T-helper 1 cell treated with Interleukin-12 subunit alpha and Interleukin-12 subunit beta and Interleukin-4 antibody, amounts not matched to agents 30 ng/mL and 1 ng/mL, for 36 hours (primary cell): ENCODE data around the gene RNF114. TPM values are rescaled to one million over a fixed set of nuclear protein-coding genes. Genes with fewer than 3 reads are reported as not detected.
"Not testable (repeated sequence)": the region's sequence is repeated elsewhere in the genome, so short reads cannot be mapped to it uniquely, and the experiment has no call there.

ENCODE experiments used
- intact Hi-C: fragments of 100-400 bp; cut with micrococcal nuclease; formaldehyde crosslinking; loops from one replicate; pipeline ENCODE4 v1.15.1; 2024
- total RNA-seq: library from RNA; stranded (reverse); gene quantifications from 2 replicates; pipeline ENCODE4 v1.2.3, GENCODE V29; 2022

The RNF114 gene
- total RNA-seq, result 58.3 and 63.9 TPM in 2 replicates

GRCh38 chr20:49936153-49937026, at the start of gene RNF114:
RNF114 (plus strand) TSS chr20:49936397; CDS start chr20:49936413, 16 bp downstream.
- intact Hi-C loops, result loop anchor here (1.0 to 5.0 kb wide), 9 partner anchors 8 to 889 kb away; partner anchors contain the start of genes CSE1L, PEDS1, PTPN1 and SLC9A8

- intact Hi-C loops, result no loop called here
Observed at GRCh38 chr20:49886571-49887213, 49.5 kb upstream of the RNF114 start.

GRCh38 chr20:49887251-49888211, 48.7 kb upstream of the RNF114 start:
- intact Hi-C loops, result loop anchor here (1.0 to 2.0 kb wide), 3 partner anchors 41 to 276 kb away; no protein-coding TSS in a partner anchor

GRCh38 chr20:49888212-49889000, 47.8 kb upstream of the RNF114 start:
- intact Hi-C loops, result loop anchor here (1.0 to 2.0 kb wide), 3 partner anchors 40 to 277 kb away; no protein-coding TSS in a partner anchor

GRCh38 chr20:49889001-49889934, 46.9 kb upstream of the RNF114 start:
- intact Hi-C loops, result loop anchor here (2.0 kb wide), 2 partner anchors 40 to 42 kb away; no protein-coding TSS in a partner anchor

- intact Hi-C loops, result loop anchor here (2.0 kb wide), 2 partner anchors 39 to 43 kb away; no protein-coding TSS in a partner anchor
Observed at GRCh38 chr20:49889935-49890333, 46.3 kb upstream of the RNF114 start.

- intact Hi-C loops, result no loop called here
Observed at GRCh38 chr20:49890471-49891361, 45.5 kb upstream of the RNF114 start.

- intact Hi-C loops, result no loop called here
Observed at GRCh38 chr20:49891476-49892110, 44.6 kb upstream of the RNF114 start.

GRCh38 chr20:49892260-49892659, 43.9 kb upstream of the RNF114 start:
- intact Hi-C loops, result no loop called here

- intact Hi-C loops, result no loop called here
Observed at GRCh38 chr20:49892817-49893216, 43.4 kb upstream of the RNF114 start.

- intact Hi-C loops, result no loop called here
Observed at GRCh38 chr20:49893242-49894072, 42.7 kb upstream of the RNF114 start.

GRCh38 chr20:49894073-49894470, 42.1 kb upstream of the RNF114 start:
- intact Hi-C loops, result no loop called here

GRCh38 chr20:49895474-49896093, 40.6 kb upstream of the RNF114 start:
- intact Hi-C loops, result not testable (repeated sequence)

- intact Hi-C loops, result no loop called here
Observed at GRCh38 chr20:49896204-49896603, 40.0 kb upstream of the RNF114 start.

- intact Hi-C loops, result no loop called here
Observed at GRCh38 chr20:49899541-49900383, 36.4 kb upstream of the RNF114 start.
